Measurements from ENCODE around the gene BASP1.
"Not testable (repeated sequence)": the region's sequence is repeated elsewhere in the genome, so short reads cannot be mapped to it uniquely, and the experiment has no call there.

Gene BASP1

GRCh38 chr5:17223367-17224185 lies 6.1 kb downstream of the BASP1 start:
- DNase-seq (ENCODE audit: low read depth): no peak

- no peak for DNase-seq (ENCODE audit: low read depth)
These were observed 7.6 kb downstream of the BASP1 start for GRCh38 chr5:17224858-17225511.

DNA sequence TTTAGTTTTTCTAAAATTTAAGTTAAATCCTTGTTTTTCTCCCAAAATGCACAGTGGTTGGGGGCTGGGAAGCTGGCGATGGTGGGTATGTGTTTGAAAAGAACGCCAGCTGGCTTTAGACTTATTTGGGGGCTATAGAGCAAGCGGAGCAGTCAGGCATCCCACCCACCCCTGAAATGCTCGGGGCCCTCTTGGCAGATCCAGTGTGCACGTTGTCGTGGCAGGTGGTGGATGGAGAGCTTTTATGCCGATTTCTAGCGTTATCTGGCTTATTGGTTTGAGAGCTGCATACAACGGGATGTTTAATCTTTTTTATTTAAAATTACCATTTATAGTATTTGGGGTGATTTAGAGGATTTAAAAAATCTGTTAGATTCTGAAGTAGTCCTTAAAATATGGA lies 8.1 kb downstream of the BASP1 start:
- no peak for DNase-seq (ENCODE audit: low read depth)

DNA sequence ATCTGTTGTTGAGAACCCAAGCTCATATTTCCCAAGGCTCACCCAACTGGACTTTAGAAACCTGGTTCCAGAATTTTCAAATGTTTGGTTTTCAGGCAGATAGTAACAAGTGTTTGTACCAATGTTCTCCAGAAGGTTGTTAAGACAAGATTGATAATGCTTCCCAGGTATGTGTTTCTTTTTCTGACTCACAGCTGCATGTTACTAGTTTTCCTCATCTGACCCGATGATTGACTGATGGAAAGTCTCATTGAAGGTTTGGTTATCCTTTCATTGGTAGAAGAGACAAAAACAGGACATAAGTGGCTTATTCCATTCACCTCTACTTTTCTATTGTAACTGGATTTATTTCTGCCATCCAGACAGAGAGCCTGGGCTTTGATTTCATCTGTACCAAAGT lies 10.4 kb downstream of the BASP1 start:
- DNase-seq (ENCODE audit: low read depth): no peak

DNA sequence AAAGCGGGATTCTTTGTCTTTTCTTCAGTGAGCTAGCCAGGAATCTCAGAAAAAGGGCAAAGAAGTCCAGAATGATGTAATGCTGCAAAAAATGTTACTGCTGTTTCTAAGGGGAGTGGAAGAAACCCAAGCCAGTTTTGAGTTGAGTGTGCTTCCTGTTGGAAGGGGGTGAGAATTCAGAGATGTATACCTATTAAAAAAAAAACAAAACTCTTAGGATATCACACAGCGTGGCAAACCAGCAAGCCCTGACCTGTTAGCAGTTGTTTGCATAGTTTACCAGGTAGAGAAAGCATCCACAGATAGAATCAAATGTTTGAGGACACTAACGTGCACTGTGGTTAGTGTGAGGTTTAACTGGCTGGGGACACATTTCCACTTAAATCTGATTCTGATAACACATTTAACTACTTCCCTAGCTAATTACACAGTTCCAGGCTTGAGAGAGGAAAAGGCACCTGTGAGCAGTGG lies 11.4 kb downstream of the BASP1 start:
- DNase-seq (ENCODE audit: low read depth): no peak

GRCh38 chr5:17229313-17229712 lies 11.9 kb downstream of the BASP1 start:
- DNase-seq (ENCODE audit: low read depth): no peak

GRCh38 chr5:17230191-17230590 lies 12.8 kb downstream of the BASP1 start:
- DNase-seq (ENCODE audit: low read depth): no peak

DNA sequence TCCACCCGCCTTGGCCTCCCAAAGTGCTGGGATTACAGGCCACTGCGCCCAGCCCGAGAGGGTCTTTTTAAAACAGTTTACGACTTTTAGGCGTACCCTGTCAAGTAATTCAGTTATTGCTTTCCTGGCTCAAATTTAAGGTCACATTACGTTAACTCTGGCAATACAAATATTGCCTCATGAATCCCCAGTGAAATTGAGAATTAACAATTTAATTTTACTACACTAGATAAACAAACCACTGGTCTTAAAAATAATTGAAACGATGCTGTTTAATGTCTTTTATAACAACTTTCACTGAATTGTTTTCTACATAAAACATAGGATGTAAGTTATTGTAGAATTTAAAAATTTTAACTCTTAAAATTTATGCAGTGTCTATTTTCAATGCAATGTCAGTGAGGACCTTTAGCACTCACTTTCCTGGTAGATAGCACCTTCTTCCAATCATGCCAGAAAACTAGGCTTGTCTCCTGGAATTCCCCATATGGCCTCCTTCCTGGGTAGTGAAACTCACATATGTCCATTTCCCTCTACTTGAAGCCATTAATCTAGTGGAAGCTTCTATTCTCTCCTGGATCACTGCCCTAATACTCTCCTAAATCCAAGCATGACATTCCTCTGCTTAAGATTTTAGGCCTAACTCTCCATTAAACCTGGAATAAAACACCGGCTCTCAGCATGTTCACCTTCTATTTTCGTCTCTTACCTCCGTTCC lies 13.5 kb downstream of the BASP1 start:
- DNase-seq (ENCODE audit: low read depth): no peak

- DNase-seq (ENCODE audit: low read depth): no peak
These were observed 15.0 kb downstream of the BASP1 start for GRCh38 chr5:17232405-17232804.

DNA sequence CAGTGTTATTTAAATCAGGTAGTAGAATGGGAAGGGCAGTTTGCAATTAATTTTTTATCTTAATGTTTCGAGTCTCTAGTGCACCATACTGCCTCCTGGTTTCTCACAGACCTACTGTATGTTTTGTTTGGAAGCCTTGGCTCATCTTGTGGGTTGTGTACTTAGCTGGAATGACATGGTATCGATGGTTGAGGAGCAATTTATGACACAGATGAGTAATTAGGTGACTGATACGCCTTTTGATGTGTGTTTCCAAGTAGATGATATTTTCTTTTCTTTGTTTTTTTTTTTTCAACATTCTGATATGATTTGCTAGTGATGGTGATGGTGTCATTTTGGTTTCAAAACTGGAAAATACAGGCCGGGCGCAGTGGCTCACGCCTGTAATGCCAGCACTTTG lies 16.1 kb downstream of the BASP1 start:
- no peak for DNase-seq (ENCODE audit: low read depth)

DNA sequence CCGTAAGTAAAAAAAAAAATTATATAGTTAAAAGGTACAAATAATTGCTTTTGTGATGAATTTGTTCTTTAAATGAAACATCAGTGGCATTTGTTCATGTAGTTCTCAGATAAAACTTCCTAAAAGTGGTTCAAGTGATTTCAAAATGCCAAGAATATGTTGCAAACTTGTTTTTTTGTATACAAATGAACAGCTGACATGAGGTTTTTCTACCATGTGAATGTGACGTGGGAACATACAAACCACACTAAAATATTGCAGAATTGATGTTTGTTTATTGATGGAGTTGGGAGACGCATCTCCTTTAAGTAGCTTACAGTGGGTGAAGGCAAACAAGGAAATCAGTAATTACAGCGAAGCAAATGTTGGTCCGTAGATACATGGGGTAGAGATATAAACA lies 16.9 kb downstream of the BASP1 start:
- DNase-seq (ENCODE audit: low read depth): no peak

GRCh38 chr5:17235731-17236330 lies 18.4 kb downstream of the BASP1 start:
- DNase-seq (ENCODE audit: low read depth): no peak

DNA sequence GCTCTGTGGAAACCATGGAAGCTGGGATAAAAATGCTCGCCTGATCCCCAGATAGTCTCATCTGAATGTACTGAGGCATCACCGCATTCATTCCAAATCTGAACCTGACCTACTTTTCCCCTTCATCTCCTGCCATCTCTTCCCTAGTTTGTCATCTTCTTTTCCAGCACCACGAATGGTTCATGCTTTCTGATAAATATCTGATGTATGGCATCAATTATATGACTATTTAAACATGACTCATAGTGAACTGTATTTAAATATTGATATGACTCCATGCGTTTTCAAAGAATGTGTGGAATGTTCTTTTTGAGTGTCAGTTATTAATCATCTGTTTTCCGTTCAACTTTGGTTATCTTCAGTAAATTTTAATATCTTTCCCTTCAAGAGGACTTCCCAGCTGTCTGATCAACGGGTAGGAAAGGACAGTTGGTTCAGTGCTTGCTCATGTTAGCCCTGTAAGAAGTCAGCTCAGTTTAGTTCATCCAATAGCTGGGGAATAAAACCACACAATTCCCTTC lies 21.1 kb downstream of the BASP1 start:
- no peak for DNase-seq (ENCODE audit: low read depth)

- DNase-seq (ENCODE audit: low read depth): no peak
These were observed 22.5 kb downstream of the BASP1 start for GRCh38 chr5:17239953-17240352.

- DNase-seq (ENCODE audit: low read depth): no peak
These were observed 23.1 kb downstream of the BASP1 start for GRCh38 chr5:17240487-17240886.

DNA sequence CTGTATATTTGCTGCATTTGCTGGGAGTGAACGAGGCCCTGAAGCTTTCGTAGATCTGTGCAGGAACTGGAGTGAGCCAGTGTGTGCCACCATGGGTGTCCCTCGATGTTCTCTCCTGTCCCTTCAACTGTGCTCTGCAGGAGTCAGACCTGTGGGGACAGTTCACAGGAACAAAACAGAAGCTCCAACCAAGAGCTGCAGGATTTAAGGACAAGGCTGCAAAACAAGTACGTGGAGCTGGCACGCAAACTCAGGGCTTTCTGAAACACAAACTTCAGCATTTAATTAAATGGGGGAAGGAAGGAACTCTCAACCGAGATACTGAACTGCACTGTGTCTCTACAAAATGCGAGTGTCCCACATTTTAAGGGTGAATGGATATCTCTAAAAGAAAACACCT lies 24.2 kb downstream of the BASP1 start:
- DNase-seq (ENCODE audit: low read depth): no peak

- DNase-seq (ENCODE audit: low read depth): no peak
These were observed 26.0 kb downstream of the BASP1 start for GRCh38 chr5:17243287-17244063.

- no peak for DNase-seq (ENCODE audit: low read depth)
These were observed 31.7 kb downstream of the BASP1 start for GRCh38 chr5:17249029-17249634.

DNA sequence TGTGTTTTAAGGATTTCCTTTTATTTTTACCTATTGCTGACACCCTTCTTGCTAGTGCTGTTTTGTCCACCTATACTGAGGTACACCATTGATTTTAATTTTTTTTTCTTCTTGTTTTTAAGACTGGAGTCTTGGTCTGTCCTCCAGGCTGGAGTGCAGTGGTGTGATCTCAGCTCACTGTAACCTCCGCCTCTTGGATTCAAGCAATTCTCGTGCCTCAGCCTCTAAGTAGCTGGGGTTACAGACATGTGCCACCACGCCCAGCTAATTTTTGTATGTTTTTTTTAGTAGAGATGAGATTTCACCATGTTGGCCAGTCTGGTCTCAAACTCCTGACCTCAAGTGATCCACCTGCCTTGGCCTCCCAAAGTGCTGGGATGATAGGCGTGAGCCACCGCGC lies 32.4 kb downstream of the BASP1 start:
- DNase-seq (ENCODE audit: low read depth): not testable (repeated sequence)

- no peak for DNase-seq (ENCODE audit: low read depth)
These were observed 35.1 kb downstream of the BASP1 start for GRCh38 chr5:17252543-17252942.

GRCh38 chr5:17255471-17256021 lies 38.1 kb downstream of the BASP1 start:
- DNase-seq (ENCODE audit: low read depth): no peak
